ENCODE measurements around the gene PRCD.

- no peak for TF ChIP-seq POLR2AphosphoS5 (IDR thresholded peaks at IDR 0.05)
- TF ChIP-seq, protein P1, sequence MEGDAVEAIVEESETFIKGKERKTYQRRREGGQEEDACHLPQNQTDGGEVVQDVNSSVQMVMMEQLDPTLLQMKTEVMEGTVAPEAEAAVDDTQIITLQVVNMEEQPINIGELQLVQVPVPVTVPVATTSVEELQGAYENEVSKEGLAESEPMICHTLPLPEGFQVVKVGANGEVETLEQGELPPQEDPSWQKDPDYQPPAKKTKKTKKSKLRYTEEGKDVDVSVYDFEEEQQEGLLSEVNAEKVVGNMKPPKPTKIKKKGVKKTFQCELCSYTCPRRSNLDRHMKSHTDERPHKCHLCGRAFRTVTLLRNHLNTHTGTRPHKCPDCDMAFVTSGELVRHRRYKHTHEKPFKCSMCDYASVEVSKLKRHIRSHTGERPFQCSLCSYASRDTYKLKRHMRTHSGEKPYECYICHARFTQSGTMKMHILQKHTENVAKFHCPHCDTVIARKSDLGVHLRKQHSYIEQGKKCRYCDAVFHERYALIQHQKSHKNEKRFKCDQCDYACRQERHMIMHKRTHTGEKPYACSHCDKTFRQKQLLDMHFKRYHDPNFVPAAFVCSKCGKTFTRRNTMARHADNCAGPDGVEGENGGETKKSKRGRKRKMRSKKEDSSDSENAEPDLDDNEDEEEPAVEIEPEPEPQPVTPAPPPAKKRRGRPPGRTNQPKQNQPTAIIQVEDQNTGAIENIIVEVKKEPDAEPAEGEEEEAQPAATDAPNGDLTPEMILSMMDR (IDR thresholded peaks at IDR 0.05) = no peak
- TF ChIP-seq EP300 (IDR thresholded peaks at IDR 0.05) = no peak
- TF ChIP-seq POLR2A (IDR thresholded peaks at IDR 0.05; ENCODE audit: low read depth) = no peak
Observed at GRCh38 chr17:76510831-76511244, 29.0 kb upstream of the PRCD start.

Data from esophagus muscularis mucosa (tissue), 4 donors.